NK-92 treated with Interleukin-12 subunit alpha and Interleukin-12 subunit beta, amount 100 ng/mL, for 24 hours (cell line): ENCODE data around the gene PTPRG.

ENCODE experiments used
- DNase-seq: peaks from one replicate; lab custom pipeline; 2025; lab: John Stamatoyannopoulos, UW

Gene PTPRG

DNA sequence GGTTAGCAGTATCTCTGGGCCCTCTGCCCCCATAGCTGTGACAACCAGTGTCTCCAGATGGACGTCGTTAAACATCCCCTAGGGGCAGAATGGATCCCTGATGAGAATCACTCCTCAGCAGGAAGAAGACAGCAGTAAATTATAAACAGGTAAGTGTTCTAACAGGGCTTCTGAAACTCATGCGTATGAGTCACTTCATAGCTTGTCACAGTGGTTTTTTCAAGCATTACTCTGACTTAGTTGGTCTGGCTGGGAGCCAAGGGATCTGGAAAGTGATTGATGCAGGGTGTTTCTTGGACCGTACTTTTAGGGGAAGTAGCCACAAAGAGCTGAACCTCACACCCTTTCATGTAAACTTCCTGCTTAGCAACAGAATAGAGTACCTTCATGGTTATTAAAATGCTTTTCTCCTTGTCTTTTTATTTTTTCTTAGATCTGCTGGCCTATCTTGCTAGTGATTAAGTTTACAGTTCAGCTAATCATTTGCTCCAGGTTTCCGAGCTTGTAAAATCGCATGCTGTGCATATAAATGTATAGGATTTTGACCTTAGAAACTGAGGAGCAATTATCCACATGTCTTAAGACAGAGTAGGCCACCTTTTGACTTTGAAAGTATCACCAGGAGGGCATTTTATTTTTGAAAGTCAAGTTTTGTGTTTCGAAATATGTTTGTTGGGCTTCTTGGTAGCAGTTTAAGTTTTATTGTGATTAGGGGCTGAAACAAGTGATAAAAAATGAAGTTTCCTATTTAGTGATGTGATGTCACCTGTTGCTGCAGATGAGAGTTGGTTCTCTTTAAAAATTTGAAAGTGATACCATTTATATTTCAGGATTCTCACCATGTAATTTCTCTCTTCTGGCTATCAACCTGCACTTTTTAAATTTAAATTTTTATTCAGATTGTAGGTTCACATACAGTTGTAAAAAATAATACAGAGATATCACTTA, 333.9 kb downstream of the PTPRG start:
- peak; percentile 42 for DNase-seq

DNA sequence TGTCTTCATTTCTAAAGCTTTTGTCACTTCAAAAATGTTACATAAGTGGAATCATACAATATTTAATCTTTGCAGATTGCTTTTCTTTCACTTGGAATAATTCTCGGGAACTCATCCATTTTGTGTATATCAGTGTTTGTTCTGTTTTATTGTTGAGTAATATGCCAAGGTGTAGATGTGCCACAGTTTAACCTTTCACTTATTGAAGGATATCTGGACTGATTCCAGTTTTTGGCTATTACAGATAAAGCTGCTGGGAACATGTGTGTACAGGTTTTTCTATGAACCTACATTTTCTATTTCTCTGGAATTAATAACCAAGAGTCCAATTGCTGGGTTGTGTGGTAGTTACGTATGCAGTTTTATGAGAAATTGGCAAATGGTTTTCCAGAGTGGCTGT, 334.9 kb downstream of the PTPRG start:
- DNase-seq: no peak

DNA sequence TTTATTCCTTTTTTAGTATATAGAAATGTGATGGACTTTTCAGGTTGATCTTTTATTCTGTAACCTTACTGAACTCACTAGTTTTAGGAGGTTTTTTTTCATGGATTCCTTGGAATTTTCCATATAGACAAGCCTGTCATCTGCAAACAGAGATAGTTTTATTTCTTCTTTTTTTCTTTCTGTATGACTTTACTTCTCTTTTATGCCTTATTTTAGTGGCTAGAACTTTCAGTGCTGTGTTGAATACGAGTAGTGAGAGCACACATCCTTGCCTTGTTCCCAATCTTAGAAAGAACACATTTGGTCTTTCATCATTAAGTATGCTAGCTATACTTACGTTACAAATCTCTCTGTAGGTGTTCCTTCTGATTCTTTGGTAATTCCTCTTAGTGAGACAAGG, 336.5 kb downstream of the PTPRG start:
- DNase-seq: no peak

DNA sequence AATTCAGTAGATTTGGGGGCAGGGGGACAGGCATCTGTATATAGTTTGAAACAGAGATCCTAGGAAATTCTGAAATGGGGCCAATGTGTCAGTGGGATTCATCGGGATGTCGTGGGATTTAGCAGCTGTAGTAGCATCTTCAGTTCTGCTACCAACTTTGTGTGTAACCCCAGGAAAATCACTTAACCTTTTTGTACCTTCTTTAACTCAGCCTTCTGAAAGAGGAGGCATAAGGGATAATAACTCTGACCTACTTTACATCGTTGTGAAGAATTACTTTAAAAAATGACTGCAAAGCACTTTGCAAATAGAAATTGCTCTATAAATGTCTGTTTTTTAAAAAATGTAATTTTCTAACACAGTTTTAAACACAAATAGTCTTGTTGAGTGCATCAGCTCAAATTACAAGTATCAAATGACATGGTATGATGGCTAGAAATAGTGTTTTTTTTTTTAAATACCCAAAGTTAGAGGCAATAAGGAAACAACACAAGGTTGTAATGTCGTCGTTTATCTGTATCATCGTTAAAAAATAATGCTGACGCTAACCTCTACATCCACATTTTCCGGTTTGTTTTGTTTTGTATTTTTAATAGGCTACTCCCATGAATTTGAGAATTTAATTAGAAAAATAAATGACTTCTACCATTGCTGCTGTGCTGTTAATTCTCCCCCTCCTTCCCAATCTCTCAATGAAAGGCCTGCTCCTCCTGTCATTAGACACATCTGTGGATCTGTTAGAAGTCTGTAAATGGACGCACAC, 338.5 kb downstream of the PTPRG start:
- no peak for DNase-seq

DNA sequence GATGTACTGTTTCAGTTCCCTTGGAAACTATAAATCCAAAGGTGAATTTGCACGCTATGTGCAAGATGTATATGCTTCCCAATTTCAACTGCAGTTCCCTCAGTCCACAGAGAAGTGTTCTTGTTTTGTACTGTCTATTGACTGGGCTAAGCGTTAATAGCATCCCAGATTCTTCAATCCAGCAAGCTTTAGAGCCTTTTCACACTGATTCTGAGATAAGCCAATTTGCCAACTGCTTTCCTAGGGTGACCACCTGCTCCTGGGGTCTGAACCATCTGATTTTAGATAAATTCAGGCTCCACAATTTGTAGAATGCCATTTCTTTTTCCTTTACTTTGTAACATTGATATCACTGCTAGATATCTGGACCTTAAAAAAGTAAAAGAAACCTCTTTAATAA, 340.1 kb downstream of the PTPRG start:
- no peak for DNase-seq

DNA sequence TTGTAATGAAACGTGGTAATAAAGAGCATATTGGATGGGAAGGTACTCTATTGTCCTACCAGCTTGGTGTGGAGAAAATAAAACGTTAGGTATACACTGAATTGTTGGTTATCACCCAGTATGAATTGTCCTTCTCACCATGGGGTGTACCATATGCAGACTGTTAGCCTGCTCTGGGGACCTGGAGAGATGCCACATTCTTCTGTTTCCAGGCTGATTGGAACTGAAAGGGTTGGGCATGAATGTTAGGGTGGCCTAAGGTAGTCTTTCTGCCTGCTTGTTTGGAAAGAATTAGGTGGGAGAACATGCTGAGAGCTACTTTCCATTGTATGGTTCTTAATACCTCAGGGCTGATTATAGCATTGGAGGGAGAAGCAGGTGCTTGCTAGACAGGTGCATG, 340.6 kb downstream of the PTPRG start:
- DNase-seq: no peak

DNA sequence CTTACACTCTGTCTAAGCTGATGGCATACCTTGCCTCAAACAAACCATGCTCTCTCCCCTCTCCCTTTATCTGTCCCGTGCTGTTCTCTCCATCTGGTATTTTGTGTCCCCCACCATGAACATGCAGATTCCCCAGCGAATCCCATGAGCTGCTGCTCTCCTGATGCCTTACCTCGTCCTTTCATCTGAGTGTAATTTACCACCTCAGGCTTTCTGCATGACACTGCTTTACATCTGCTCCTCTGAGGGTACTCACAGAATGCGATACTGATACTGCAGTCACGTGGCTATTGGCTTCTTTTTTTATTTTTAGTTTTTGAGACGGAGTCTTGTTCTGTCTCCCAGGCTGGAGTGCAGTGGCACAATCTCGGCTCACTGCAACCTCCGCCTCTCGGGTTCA, 341.7 kb downstream of the PTPRG start:
- no peak for DNase-seq

DNA sequence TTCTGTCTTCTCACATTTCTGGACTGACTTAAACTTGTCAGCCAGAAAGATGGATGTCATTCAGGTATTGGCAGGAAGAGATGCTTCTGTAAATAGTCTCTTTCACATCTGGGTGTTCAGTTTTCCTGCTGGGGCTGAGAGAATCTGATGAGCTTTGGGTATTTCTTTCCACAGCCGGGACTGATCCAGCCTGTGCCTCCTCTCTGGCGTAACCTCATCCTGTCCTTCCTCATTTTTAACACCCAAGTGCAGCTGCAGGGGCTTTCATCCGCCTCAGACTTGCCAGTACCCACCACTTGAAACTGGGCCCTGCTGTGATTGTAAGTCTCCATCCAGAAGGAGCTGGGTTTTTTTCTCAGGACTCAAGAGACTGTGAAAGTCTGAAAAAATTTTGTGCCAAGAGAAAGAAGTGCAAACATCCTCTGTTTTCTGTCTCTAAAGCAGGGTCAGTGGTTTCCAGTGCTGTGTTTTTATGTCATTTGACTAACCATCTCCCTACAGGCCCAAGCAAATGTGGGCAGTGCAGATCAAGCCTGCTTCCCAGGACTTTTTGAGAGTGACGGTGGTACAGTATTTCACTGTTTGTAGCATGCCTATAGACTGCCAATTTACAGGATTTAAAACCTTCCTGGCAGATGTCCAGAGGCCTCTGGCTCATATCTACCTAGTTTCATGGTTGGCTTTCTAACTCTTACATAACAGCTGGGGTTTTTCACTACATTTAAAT, 342.7 kb downstream of the PTPRG start:
- DNase-seq: no peak

DNA sequence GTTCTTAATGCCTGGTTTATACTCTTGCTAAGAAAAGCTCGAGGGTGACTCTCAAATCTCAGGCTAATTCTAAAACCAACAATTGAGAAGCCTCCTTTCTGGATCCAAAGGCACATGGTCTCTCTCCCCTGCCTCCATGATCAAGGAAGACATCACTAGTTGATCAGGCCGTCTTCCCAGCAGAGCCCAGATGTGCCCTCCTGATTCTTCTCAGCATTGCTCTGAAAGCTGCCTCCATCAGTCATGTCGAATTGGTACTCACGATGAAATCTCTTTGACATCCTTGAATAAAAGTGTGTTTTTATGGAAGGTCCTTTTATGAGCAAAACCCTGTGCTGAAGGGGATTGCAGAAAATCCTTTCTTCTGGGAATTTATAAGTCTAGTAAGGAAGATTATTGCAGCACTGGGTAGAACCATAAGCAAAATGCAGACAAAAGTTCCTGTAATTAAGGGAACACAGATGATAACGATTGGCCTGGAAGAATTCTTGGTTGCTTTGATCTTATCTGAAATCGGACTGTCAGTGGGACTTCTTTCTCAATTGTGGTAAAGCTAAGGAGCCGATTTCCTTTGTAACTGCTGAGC, 345.9 kb downstream of the PTPRG start:
- DNase-seq: no peak

DNA sequence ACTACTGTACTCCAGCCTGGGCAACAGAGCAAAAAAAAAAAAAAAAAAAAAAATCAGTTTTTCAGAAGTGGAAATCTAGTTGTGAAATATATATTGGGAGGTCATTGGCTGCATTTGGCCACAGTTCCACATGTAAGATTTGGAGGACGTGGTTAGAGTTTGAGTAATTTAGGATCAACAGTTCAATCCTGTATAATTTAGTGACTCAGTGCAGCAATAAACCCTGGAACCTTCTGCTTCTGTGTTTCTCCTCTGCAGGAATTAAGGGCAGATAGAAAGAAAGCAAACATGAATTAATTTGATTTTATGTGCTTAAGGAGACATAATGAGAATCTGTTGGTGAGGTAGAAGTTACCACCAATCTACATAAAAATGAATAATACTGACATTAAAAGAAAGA, 347.0 kb downstream of the PTPRG start:
- no peak for DNase-seq

DNA sequence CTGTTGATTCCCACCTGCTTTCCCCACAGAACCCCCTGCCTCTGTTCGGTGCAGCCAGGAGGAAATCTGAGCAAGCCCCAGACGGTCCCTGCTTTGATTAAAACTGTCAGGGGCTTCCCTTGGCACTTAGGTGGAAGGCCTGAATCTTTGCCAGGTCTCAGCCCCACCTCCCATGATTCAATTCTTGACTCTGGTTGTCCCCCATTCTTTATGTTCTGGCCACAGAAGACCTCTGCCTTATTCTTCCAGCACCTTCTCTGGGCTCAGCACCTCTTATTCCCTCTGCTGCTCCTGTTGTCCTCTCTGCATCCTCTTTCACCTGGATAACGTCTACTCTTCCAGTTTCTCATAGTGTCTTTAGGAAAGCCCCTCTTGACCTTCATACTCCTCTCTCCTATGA, 349.4 kb downstream of the PTPRG start:
- DNase-seq: no peak

DNA sequence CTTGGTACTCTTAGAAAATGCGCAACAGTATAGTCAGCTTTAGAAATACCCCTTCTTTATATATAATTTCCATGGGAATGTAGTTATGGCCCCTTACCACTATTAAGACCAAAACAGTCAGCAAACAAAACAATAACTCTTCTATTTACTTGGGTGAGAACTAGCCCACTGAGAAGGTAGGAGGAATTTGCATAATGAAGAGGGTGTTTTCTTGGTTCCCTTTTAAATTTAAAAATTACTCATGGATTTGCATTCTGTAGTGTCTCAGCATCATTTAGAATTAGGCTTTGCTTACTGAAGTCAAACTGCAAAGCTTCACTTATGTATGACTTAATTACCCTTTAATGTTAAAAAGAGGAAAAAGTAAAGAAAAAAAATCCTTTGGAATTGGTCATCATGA, 350.8 kb downstream of the PTPRG start:
- no peak for DNase-seq

DNA sequence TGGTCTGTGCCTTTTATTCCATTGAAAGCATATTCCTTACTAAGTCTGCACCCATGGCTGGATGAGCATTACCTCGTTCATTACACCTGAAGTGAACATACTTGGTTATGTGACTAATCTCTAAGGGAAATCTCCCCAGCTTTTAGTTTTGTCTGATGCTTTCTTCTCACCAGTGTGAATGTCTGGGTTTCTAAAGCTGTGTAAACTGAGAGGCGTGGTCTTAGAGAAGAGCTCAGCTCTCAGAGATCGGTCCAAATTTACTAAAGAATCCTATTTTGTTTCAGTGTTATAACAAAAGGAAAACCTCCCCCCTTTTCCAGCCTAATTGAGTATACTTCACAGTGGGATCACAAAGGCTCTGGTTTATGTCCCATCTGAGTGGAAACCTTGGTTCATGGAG, 352.3 kb downstream of the PTPRG start:
- DNase-seq: no peak

DNA sequence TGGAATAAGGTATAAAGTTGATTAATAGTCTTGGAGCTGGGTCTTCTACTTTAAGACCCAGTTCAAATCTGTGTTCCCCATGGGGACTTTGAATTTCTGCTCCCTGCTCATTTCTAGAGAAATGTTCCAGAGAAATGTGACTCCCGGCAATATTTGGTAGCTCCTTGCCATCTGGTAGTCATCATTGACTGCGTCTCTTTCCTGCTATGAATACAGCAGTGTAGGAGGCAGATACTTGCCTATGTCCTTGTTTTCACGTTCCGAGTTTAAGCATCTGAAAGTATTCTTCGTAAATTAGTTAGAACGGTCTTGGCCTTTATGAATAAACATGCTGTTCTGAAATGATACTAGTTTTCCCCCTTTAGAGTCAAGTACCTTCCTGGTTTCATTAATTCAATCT, 352.9 kb downstream of the PTPRG start:
- DNase-seq: no peak

DNA sequence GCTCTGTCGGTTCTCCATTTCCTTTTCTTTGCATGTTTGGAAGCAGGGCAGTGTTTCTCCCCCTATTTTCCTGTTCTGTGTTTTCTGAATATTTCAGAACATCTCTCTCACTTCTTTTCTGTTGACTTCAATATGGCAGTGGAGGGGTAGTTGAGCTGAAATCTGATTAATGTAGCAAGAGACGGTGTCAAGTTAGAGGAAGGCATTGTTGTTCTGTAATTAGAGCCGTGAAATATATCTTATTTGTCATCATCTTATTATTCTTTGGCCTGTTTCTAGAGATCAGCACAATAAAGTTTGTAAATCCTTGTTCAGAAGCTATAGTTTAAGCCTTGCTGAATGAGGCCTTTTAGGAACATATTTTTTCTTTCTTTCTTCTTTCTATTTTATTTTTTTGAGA, 353.9 kb downstream of the PTPRG start:
- no peak for DNase-seq

DNA sequence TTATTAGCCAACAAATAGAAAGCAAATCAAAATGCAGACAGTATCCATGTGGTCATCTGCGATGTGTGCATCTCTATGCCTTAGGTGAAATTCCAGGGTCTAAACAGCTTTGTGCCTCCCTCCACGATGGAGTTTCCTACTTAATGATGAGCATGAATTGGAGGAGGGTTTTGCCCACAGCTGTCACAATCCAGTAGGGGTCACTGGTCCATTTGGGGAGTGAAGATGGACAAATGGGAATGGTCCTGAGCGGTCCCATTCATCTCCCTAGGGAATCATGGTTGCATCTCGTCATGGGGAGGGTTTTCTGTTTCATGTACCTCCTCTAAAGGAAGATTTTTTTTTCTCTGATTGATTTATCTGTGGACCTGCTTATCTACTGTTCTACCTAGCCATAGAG, 358.0 kb downstream of the PTPRG start:
- DNase-seq: no peak

DNA sequence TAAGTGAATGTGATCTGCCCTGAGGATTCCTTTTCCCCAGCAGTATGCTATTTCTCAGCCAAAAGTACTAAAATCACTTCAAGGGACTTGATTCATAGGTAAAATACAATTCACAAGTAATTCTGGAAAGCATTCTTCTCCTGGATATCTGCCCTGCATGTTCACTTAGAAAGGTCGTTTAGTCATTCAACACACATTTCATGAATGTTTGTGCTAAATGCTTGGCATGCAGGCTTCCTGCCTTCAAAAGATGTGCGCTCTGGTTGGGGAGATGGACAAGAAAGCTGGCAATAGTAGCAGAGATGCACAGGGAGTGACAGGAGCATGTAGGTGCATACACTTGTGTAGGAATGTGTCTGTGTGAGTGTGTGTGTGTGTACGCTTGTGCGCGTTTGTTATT, 360.7 kb downstream of the PTPRG start:
- no peak for DNase-seq

DNA sequence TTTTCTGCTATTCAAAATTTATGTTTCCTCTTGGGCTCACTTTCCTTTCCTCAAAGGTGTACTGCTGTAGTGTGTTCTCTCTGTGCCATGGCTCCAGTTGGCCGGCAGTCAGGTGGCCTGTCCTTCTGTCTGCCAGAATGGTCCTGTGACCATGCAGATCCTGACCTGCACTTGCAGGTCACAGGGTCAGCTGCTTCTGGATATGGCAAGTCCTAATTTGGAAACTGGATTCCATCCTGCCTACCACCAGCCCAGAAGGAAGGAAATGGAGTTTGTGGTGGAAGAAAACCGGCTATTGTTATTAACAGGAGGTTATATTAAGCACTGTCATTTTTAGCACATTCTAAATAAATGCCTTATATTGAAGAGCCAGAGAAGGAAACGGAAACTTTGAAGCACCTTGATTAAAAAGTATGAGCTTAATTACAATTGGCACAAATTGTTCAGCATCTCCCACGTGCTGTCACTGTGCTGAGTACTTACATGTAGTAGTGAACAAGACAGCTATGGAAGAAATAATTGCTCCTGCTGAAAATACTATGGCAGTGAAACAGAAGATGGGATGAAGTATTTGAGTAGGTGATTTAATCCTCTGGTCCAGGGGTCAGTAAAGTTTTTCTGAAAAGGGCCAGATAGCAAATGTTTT, 362.8 kb downstream of the PTPRG start:
- DNase-seq: no peak

DNA sequence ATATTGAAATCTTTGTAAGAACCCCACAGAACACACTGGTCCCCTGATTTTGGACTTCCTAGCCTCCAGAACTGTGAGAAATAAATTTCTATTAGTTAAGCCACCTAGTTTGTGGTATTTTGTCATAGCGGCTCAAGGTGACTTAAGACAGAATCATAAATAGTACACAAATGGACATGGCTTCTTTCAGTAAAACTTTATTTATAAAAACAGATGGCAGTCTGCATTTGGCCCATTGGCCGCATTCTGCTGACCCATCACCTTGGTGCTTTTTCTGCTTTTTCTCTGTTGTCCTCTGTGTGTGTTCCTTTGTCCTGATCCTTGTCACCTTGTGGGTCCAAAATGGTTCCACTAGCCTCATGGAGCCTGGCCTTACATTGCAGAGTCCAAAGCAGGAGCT, 363.6 kb downstream of the PTPRG start:
- DNase-seq: no peak

DNA sequence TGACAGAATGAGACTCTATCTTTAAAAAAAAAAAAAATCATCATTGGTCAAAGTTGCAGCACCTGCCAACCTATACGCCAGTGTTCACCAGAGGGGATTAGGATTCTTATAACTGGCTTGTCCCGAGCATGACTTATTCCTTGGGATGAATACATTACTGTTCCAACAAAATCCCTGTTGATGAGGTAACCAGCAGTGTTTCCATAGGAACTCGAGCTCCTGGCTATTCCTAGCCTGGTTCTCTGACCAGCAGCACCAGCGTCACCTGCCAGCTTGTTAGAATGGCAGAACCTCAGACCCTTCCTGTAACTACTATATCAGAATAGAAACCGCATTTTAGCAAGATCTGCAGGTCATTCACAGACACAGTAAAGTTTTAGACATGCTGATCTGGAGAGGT, 364.4 kb downstream of the PTPRG start:
- no peak for DNase-seq

DNA sequence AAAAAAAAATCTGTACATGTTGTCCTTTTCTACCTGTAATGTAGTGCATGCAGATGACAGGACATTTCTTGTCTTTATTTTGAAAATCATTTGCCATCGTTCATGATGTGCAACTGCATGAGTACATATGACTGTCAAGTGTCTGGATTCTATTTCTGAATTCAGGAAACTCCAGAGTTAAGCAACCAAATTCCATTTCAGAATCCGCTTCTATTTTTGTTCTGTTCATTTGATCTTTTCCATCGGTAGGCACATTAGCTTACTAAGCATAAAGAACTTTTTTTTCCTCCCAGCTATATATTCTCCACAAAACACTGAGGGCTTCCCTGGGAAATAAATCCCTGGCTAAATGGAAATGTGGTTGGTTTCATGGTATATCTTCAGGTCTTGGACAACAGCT, 365.6 kb downstream of the PTPRG start:
- DNase-seq: no peak

DNA sequence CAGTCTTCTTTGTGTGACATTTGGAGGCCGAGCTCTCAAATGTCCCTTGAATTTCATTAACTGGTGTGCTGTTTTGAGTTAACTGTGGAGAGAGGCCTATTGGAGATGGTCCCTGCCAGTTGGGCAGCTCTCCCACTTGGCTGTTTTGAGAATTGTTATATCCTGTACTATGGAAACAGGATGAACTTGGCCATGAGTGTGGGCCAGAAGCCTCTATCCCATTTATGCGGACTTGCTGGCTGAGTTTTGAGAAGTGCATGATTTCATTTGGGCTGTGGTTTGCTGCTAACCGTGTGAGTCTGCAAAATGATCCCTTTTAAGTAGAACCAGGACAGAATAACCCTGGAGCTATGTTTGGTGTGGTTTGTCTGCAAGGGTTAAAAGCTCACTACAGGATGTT, 366.0 kb downstream of the PTPRG start:
- DNase-seq: no peak
